Choroid plexus epithelial cell (primary cell): ENCODE measurements around the gene TMEM235.

Experiments
- DNase-seq: peaks from one replicate; pipeline ENCODE4 v3.0.0-alpha.2; 2010; ENCODE audit warnings: low read depth
- H3K4me3 ChIP-seq: 2 replicates; pipeline ENCODE4 v1.5.1; 2011; ENCODE audit warnings: low read depth, mild to moderate bottlenecking, control low read depth, low read length, moderate library complexity
- CTCF ChIP-seq: conservative IDR thresholded peaks from 2 replicates; pipeline ENCODE4 v1.5.1; 2011; ENCODE audit warnings: low read depth, mild to moderate bottlenecking, control low read depth, inconsistent platforms, low read length, moderate library complexity

Gene TMEM235

GRCh38 chr17:78219396-78220150 is 11.9 kb upstream of the TMEM235 start:
- no peak for DNase-seq
- TF ChIP-seq CTCF: no peak
- no peak overlapping the region for H3K4me3 ChIP-seq

DNA sequence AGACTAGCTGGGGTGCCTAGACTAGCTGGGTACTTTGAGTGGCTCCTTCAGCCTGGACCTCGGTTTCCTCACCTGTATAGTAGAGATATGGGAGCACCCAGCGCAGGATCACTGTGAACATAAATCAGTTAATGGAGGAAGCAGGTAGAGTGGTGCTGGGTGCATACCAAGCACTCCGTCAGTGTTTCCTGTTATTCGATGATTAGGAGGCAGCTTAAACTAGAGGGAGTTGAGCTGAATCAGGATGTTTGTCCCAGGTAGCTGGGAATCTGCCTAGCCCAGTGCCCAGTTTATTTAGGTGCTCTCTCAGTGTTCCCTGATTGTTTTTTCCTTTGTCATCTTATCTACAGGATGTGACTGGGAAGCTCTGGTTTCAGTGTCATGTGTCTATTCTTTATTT is 8.4 kb upstream of the TMEM235 start:
- no peak for TF ChIP-seq CTCF
- DNase-seq: no peak
- H3K4me3 ChIP-seq: no peak overlapping the region

DNA sequence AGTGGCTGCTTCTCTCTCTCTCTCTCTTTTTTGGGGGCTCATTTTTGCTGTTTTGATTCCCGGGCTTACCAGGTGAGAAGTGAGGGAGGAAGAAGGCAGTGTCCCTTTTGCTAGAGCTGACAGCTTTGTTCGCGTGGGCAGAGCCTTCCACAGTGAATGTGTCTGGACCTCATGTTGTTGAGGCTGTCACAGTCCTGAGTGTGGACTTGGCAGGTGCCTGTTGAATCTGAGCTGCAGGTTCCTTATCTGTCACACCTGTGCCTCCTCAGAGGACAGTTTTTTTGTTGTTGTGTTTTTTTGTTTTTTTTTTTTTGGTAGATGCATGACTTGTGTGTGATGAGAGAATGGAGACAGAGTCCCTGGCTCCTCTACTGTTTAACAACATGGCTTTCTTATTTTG is 7.7 kb upstream of the TMEM235 start:
- H3K4me3 ChIP-seq: no peak overlapping the region
- no peak for TF ChIP-seq CTCF
- DNase-seq: no peak

- no peak overlapping the region for H3K4me3 ChIP-seq
- no peak for DNase-seq
- TF ChIP-seq CTCF: no peak
Observed at GRCh38 chr17:78224231-78225087, 7.0 kb upstream of the TMEM235 start.

DNA sequence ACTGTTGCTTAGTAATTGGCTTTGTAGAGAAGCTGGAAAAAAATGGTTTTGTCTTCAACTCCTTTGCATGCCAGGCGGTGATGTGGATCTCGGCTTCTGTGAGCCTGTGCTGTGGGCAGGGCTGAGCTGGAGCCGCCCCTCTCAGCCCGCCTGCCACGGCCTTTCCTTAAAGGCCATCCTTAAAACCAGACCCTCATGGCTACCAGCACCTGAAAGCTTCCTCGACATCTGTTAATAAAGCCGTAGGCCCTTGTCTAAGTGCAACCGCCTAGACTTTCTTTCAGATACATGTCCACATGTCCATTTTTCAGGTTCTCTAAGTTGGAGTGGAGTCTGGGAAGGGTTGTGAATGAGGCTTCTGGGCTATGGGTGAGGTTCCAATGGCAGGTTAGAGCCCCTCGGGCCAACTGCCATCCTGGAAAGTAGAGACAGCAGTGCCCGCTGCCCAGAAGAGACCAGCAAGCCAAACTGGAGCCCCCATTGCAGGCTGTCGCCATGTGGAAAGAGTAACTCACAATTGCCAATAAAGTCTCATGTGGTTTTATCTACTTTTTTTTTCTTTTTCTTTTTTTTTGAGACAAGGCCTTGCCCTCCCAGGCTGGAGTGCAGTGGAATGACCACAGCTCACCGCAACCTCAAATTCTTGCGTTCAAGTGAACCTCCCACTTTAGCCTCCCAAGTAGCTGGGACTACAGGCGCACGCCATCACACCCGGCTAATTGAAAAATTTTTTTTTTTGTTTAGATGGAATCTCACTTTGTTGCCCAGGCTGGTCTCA is 6.2 kb upstream of the TMEM235 start:
- DNase-seq: no peak
- H3K4me3 ChIP-seq: no peak overlapping the region
- TF ChIP-seq CTCF: no peak

DNA sequence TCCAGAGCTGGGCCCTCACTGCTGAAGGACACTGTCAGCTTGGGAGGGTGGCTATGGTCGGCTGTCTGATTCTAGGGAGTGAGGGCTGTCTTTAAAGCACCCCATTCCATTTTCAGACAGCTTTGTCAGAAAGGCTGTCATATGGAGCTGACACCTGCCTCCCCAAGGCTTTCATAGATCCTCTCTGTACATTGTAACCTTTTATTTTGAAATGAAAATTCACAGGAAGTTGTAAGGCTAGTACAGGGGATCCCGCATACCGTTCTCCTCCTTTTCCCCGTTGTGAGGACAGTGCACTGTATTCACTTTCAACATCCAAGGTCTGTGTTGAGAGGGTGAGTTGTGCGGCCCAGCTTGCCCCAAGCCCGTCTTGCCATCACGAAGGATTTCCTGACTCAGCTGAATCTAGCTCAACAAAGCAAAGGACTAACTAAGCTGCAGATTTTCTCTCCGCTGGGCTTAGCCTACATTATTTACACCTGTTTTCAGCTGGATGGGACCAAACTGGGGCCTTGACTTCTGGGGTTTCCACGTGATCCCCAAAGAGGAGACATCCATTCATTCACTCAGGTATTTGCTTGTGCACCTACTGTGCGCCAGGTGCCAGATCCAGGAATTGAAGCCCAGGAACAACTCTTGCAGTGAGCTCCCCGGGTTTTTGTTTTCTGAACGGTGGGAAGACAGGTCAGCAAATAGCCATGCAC is 5.2 kb upstream of the TMEM235 start:
- no peak for DNase-seq
- H3K4me3 ChIP-seq: no peak overlapping the region
- TF ChIP-seq CTCF: no peak
